ENCODE results near the gene SLC39A11. TPM values are rescaled to one million over a fixed set of nuclear protein-coding genes. Genes with fewer than 3 reads are reported as not detected.
A peak's percentile ranks its signal among the peaks of the same experiment; 100 is the strongest.

The SLC39A11 gene
- polyA plus RNA-seq, 3 donors, result 16.6 to 27.9 (median 26.6) TPM

- no peak for TF ChIP-seq CTCF (IDR thresholded peaks at IDR 0.05)
- 99% methylated on average over 7 of the region's 8 CpGs for WGBS (ENCODE audit: insufficient coverage)
- Histone ChIP-seq H3K9me3 (replicated peaks in 1 of 2; ENCODE audit: control insufficient read depth in 1 of 2, insufficient read depth in 1 of 2, low read length in 2 of 2) (no peaks in the 10 kb centered on the region), H3K4me2 (replicated peaks; ENCODE audit: extremely low read depth, low read length, poor library complexity, severe bottlenecking) (no peak overlapping the region), H2AFZ (ENCODE audit: insufficient read depth, low read depth, low read length, poor library complexity, severe bottlenecking) (no peak overlapping the region), H3K4me1 (ENCODE audit: control insufficient read depth in 1 of 2, insufficient read depth in 2 of 2, low read length in 2 of 2) (no peaks in the 10 kb centered on the region), H3K79me2 (ENCODE audit: insufficient read depth, low read length) (peaks cover 52% of the 10 kb centered on the region), H3K4me3 (replicated peaks in 1 of 3; ENCODE audit: low read depth in 2 of 3, low read length in 3 of 3) (no peak overlapping the region), H3K9ac (ENCODE audit: insufficient read depth, low read length, poor library complexity, severe bottlenecking) (no peak overlapping the region), H3K27me3 (ENCODE audit: control insufficient read depth in 2 of 2, insufficient read depth in 2 of 2, low read length in 2 of 2) (no peaks in the 10 kb centered on the region), H4K20me1 (ENCODE audit: insufficient read depth, low read length) (peaks cover 25% of the 10 kb centered on the region), H3K27ac (ENCODE audit: low read depth in 1 of 2, low read length in 2 of 2) (peak overlapping the region in 1 of 2 donors; percentile 22), H3K36me3 (replicated peaks in 1 of 2; ENCODE audit: control insufficient read depth in 1 of 2, insufficient read depth in 2 of 2, low read length in 2 of 2) (peaks cover 39 to 64% of the 10 kb centered on the region in 2 donors)
- no peak overlapping the region for H3K27ac Mint-ChIP-seq
- intact Hi-C loops (cut with micrococcal nuclease), result no loop called here
- DNase-seq, result no peak
- no peak overlapping the region for H3K4me3 Mint-ChIP-seq
- H3K36me3 Mint-ChIP-seq, result peaks cover 53 to 68% of the 10 kb centered on the region in 2 donors
- H3K4me1 Mint-ChIP-seq, result peaks cover 6% of the 10 kb centered on the region
- H3K9me3 Mint-ChIP-seq, result no peaks in the 10 kb centered on the region
- H3K27me3 Mint-ChIP-seq (ENCODE audit: low read depth in 3 of 3), result peaks cover 0 to 3% (median 0%) of the 10 kb centered on the region in 3 donors
These were observed 61.0 kb downstream of the SLC39A11 start for GRCh38 chr17:73031472-73031871.

GRCh38 chr17:73030995-73031394 lies 61.5 kb downstream of the SLC39A11 start:
- Histone ChIP-seq H3K9me3 (replicated peaks in 1 of 2; ENCODE audit: control insufficient read depth in 1 of 2, insufficient read depth in 1 of 2, low read length in 2 of 2) (no peaks in the 10 kb centered on the region), H3K4me3 (replicated peaks in 1 of 3; ENCODE audit: low read depth in 2 of 3, low read length in 3 of 3) (no peak overlapping the region), H3K4me1 (ENCODE audit: control insufficient read depth in 1 of 2, insufficient read depth in 2 of 2, low read length in 2 of 2) (no peaks in the 10 kb centered on the region), H4K20me1 (ENCODE audit: insufficient read depth, low read length) (peaks cover 25% of the 10 kb centered on the region), H2AFZ (ENCODE audit: insufficient read depth, low read depth, low read length, poor library complexity, severe bottlenecking) (no peak overlapping the region), H3K27me3 (ENCODE audit: control insufficient read depth in 2 of 2, insufficient read depth in 2 of 2, low read length in 2 of 2) (no peaks in the 10 kb centered on the region), H3K27ac (ENCODE audit: low read depth in 1 of 2, low read length in 2 of 2) (no peak overlapping the region), H3K79me2 (ENCODE audit: insufficient read depth, low read length) (peaks cover 48% of the 10 kb centered on the region), H3K9ac (ENCODE audit: insufficient read depth, low read length, poor library complexity, severe bottlenecking) (no peak overlapping the region), H3K4me2 (replicated peaks; ENCODE audit: extremely low read depth, low read length, poor library complexity, severe bottlenecking) (no peak overlapping the region), H3K36me3 (replicated peaks in 1 of 2; ENCODE audit: control insufficient read depth in 1 of 2, insufficient read depth in 2 of 2, low read length in 2 of 2) (peaks cover 39 to 65% of the 10 kb centered on the region in 2 donors)
- DNase-seq, result no peak
- intact Hi-C loops (cut with micrococcal nuclease), result no loop called here
- no peak for TF ChIP-seq CTCF (IDR thresholded peaks at IDR 0.05)
- Mint-ChIP-seq H3K27ac (no peak overlapping the region), H3K36me3 (peaks cover 55 to 70% of the 10 kb centered on the region in 2 donors), H3K27me3 (ENCODE audit: low read depth in 3 of 3) (peaks cover 0 to 3% (median 0%) of the 10 kb centered on the region in 3 donors), H3K9me3 (no peaks in the 10 kb centered on the region), H3K4me3 (no peak overlapping the region), H3K4me1 (peaks cover 6% of the 10 kb centered on the region)
- no CpG with 5 or more reads among the region's 4 CpGs for WGBS (ENCODE audit: insufficient coverage)
